GM23338 (cell line): Measurements from ENCODE around the gene SFSWAP. TPM values are rescaled to one million over a fixed set of nuclear protein-coding genes. Genes with fewer than 3 reads are reported as not detected.

ENCODE experiments used
- ATAC-seq: fragments of 200-7000 bp; cut with Tn5 transposase; 3 replicates; pipeline ENCODE4 v1.9.1; 2020
- DNase-seq: peaks from one replicate; pipeline ENCODE4 v3.0.0-alpha.2; 2015; ENCODE audit warnings: low spot score
- H2AFZ ChIP-seq: fragments of 200-600 bp; sonication (generic); 2 replicates; pipeline ENCODE4 v1.8.0; 2016; ENCODE audit warnings: antibody characterized with exemption, mild to moderate bottlenecking, moderate library complexity
- H3F3A ChIP-seq: fragments of 200-600 bp; sonication (generic); replicated peaks from 2 replicates; pipeline ENCODE4 v1.8.0; 2017; ENCODE audit warnings: antibody characterized with exemption, mixed run types, low read depth
- H3K27ac ChIP-seq: fragments of 200-600 bp; sonication (generic); 2 replicates; pipeline ENCODE4 v1.6.1; 2016; ENCODE audit warnings: low read depth
- H3K27me3 ChIP-seq: fragments of 200-600 bp; sonication (generic); 2 replicates; pipeline ENCODE4 v1.8.0; 2016; ENCODE audit warnings: mild to moderate bottlenecking, mixed run types, moderate library complexity; ENCODE audit not compliant: insufficient read depth
- H3K36me3 ChIP-seq: fragments of 200-600 bp; sonication (generic); 2 replicates; pipeline ENCODE4 v1.8.0; 2016; ENCODE audit warnings: mild to moderate bottlenecking; ENCODE audit not compliant: insufficient read depth
- H3K4me1 ChIP-seq: fragments of 200-600 bp; sonication (generic); 2 replicates; pipeline ENCODE4 v1.8.0; 2016; ENCODE audit warnings: mild to moderate bottlenecking, moderate library complexity; ENCODE audit not compliant: insufficient read depth
- H3K4me2 ChIP-seq: fragments of 200-600 bp; sonication (generic); 2 replicates; pipeline ENCODE4 v1.7.1; 2017; ENCODE audit warnings: mixed run types
- H3K4me3 ChIP-seq: fragments of 200-600 bp; sonication (generic); 2 replicates; pipeline ENCODE4 v1.6.1; 2016; ENCODE audit warnings: mixed run types
- H3K79me2 ChIP-seq: fragments of 200-600 bp; sonication (generic); replicated peaks from 2 replicates; pipeline ENCODE4 v1.8.0; 2017; ENCODE audit warnings: mild to moderate bottlenecking; ENCODE audit not compliant: insufficient read depth
- H3K9me2 ChIP-seq: fragments of 200-600 bp; sonication (generic); 2 replicates; pipeline ENCODE4 v1.8.0; 2017; ENCODE audit not compliant: insufficient read depth
- H4K20me1 ChIP-seq: fragments of 200-600 bp; sonication (generic); replicated peaks from 2 replicates; pipeline ENCODE4 v1.8.0; 2017; ENCODE audit warnings: mild to moderate bottlenecking; ENCODE audit not compliant: insufficient read depth
- H3K27ac Mint-ChIP-seq: 2 replicates; pipeline ENCODE4 v1.8.0; 2020; ENCODE audit warnings: inconsistent platforms, mild to moderate bottlenecking, moderate library complexity, mixed read lengths
- H3K27me3 Mint-ChIP-seq: 3 replicates; pipeline ENCODE4 v1.8.0; 2022; ENCODE audit warnings: low read depth, mild to moderate bottlenecking, moderate library complexity, mixed read lengths, inconsistent platforms; ENCODE audit not compliant: insufficient read depth, poor library complexity
- H3K36me3 Mint-ChIP-seq: 3 replicates; pipeline ENCODE4 v1.8.0; 2021; ENCODE audit warnings: low read depth, mild to moderate bottlenecking, inconsistent platforms, moderate library complexity, mixed read lengths
- H3K4me1 Mint-ChIP-seq: 3 replicates; pipeline ENCODE4 v1.8.0; 2020; ENCODE audit warnings: mild to moderate bottlenecking, inconsistent platforms, mixed read lengths
- H3K4me3 Mint-ChIP-seq: 3 replicates; pipeline ENCODE4 v1.8.0; 2021; ENCODE audit warnings: moderate library complexity, mild to moderate bottlenecking, inconsistent platforms, mixed read lengths
- H3K9me3 Mint-ChIP-seq: 3 replicates; pipeline ENCODE4 v1.8.0; 2020; ENCODE audit warnings: moderate library complexity, mild to moderate bottlenecking, inconsistent platforms, mixed read lengths
- EZH2 ChIP-seq: fragments of 200-600 bp; sonication (generic); IDR thresholded peaks from one replicate; pipeline ENCODE4 v1.8.0; 2017; ENCODE audit warnings: antibody characterized with exemption, mild to moderate bottlenecking, low read depth; ENCODE audit not compliant: unreplicated experiment
- EZH2phosphoT487 ChIP-seq: fragments of 200-600 bp; sonication (generic); IDR thresholded peaks from one replicate; pipeline ENCODE4 v1.8.1; 2018; ENCODE audit warnings: antibody characterized with exemption; ENCODE audit not compliant: unreplicated experiment
- JUNB ChIP-seq: IDR thresholded peaks from one replicate; pipeline ENCODE4 v1.6.1; 2016; ENCODE audit warnings: antibody characterized with exemption; ENCODE audit not compliant: unreplicated experiment
- POLR2AphosphoS5 ChIP-seq: IDR thresholded peaks from 2 replicates; pipeline ENCODE4 v1.6.1; 2016; ENCODE audit warnings: antibody characterized with exemption, low read depth
- STAT1 ChIP-seq: IDR thresholded peaks from one replicate; pipeline ENCODE4 v1.6.1; 2016; ENCODE audit warnings: antibody characterized with exemption; ENCODE audit not compliant: unreplicated experiment
- ZNF114 ChIP-seq: fragments of 250-450 bp; sonication (Bioruptor Pico); IDR thresholded peaks from 2 replicates; pipeline ENCODE4 v1.5.0; 2020; ENCODE audit warnings: mild to moderate bottlenecking, moderate library complexity
- polyA plus RNA-seq: library from polyadenylated mRNA; unstranded; fragments of >200 nt; fragmentation: Nextera tagmentation; extraction: Ambion mirVana; gene quantifications from 2 replicates; pipeline ENCODE4 v1.2.1, GENCODE V29; 2016
- total RNA-seq: library from RNA; depleted of rRNA; stranded (reverse); fragments of >200 nt; shearing (Covaris generic); gene quantifications from 2 replicates; pipeline ENCODE4 v1.2.3, GENCODE V29; 2014
- TF ChIP-seq, protein P1 (sequence below): IDR thresholded peaks from 2 replicates; pipeline ENCODE4 v1.6.1; 2016; ENCODE audit warnings: antibody characterized with exemption
- TF ChIP-seq, protein P2 (sequence below): IDR thresholded peaks from one replicate; pipeline ENCODE4 v1.6.1; 2018; ENCODE audit warnings: antibody characterized with exemption; ENCODE audit not compliant: unreplicated experiment
- TF ChIP-seq, protein P3 (sequence below): fragments of 250-450 bp; sonication (Bioruptor Pico); IDR thresholded peaks from 2 replicates; pipeline ENCODE4 v1.5.0; 2020; ENCODE audit warnings: mild to moderate bottlenecking, moderate library complexity

The SFSWAP gene
- total and polyA plus RNA-seq, 2 experiments from 2014 or later, result 41.0 to 49.8 TPM

DNA sequence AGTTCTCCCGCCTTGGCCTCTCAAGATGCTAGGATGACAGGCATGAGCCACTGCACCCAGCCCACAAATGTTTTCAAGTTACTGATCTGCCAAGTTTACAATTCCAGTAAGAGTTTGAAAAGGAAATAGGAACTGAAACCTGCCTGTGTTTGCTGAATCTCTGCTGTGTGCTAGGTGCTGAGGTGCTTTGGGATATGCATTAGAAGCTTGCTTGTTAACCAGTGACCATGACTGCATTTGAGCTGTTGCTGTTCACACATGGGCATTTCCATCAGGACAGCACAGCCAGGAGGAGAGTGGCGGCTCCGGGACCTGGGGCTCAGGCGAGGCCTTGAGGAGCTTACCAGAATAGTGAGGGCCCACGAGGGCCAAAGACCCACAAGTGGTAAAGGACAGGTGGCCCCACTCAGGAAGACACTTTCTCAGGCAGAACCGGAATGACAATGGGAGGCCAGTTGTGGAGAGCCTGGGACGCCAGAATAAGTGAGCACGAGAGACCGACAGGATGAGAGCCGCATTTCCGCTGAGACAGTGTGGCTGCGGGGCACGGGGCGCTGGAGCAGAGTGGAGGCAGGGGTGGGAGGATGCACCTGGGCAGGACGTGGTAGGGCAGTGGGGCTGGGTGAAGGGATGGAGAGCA is 62.8 kb downstream of the SFSWAP start:
- Histone ChIP-seq H4K20me1 (peaks cover 4% of the 10 kb centered on the region; the same call in 1 of the 2 replicates), H3K4me2 (peak overlapping the region; percentile 39), H3K4me1 (peaks cover 38% of the 10 kb centered on the region), H3K79me2 (peaks cover 15% of the 10 kb centered on the region), H3K36me3 (peaks cover 19% of the 10 kb centered on the region), H3K4me3 (peak overlapping the region; percentile 24), H3K27ac (peak overlapping the region; percentile 82; the same call in 1 of the 2 replicates), H3K27me3 (no peaks in the 10 kb centered on the region), H3F3A (peaks cover 8% of the 10 kb centered on the region), H3K9me2 (no peaks in the 10 kb centered on the region), H2AFZ (no peak overlapping the region)
- 0 out of 2 replicates have a peak overlapping the region, but pooled peaks have one; percentile 22 for H3K27ac Mint-ChIP-seq
- no peak for TF ChIP-seq EZH2phosphoT487
- TF ChIP-seq, protein P1, sequence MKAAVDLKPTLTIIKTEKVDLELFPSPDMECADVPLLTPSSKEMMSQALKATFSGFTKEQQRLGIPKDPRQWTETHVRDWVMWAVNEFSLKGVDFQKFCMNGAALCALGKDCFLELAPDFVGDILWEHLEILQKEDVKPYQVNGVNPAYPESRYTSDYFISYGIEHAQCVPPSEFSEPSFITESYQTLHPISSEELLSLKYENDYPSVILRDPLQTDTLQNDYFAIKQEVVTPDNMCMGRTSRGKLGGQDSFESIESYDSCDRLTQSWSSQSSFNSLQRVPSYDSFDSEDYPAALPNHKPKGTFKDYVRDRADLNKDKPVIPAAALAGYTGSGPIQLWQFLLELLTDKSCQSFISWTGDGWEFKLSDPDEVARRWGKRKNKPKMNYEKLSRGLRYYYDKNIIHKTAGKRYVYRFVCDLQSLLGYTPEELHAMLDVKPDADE, result 0 out of 2 replicates have a peak, but pooled peaks have one; percentile 30
- H3K4me3 Mint-ChIP-seq, result peak overlapping the region; percentile 27; the same call in 2 of the 3 replicates
- ATAC-seq (peak; percentile 82), DNase-seq (peak; percentile 69)
- peaks cover 3% of the 10 kb centered on the region for H3K27me3 Mint-ChIP-seq
- H3K4me1 Mint-ChIP-seq, result peaks cover 51% of the 10 kb centered on the region
- no peaks in the 10 kb centered on the region for H3K9me3 Mint-ChIP-seq
- H3K36me3 Mint-ChIP-seq, result peaks cover 54% of the 10 kb centered on the region

DNA sequence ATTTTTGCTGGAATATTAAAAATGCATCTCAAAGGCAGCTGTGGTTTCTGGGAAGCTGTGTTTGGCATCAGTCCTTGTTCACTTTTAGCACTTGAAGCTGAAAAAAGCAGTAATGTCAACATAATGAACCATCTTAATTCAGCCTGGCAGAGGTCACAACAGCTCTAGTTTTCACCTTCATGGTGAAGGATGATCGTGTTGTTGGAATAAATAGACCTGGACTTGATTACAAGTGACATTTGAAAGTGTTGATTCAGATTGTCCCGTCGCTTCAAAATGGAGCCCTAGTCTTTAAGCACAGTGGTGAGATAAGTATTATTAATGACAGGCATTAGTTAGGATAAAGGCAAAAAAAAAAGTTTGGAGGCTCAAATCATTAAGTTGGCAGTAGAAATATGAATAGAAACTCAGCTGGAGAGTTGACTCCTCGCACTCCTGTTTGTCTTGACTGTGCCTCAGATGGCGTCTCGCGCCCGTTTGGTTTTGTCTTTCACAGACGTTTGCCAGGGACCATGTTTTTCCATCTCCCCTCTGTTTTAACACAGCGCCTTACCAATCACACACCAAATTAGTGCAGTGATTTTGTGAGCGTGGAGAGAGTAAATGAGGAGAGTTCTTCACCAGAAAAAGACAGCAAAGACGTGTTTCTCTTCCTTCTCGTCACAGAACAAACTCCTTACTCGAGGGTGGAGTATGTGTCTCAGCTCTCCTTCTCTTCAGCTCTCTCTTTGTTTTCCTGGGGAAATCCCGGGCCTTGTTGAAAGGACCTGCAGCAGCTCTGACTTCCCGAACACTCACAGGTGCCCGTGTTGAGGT is 63.9 kb downstream of the SFSWAP start:
- peak overlapping the region; percentile 24; the same call in 1 of the 2 replicates for H3K4me3 ChIP-seq
- no peaks in the 10 kb centered on the region for H3K9me2 ChIP-seq
- H3K4me3 Mint-ChIP-seq, result no peak overlapping the region
- H3F3A ChIP-seq, result peaks cover 8% of the 10 kb centered on the region
- peak; percentile 57 for DNase-seq
- H3K9me3 Mint-ChIP-seq, result no peaks in the 10 kb centered on the region
- ATAC-seq, result peak; percentile 63
- H3K27ac ChIP-seq, result peak overlapping the region; percentile 84
- H3K4me2 ChIP-seq, result peak overlapping the region; percentile 39
- no peaks in the 10 kb centered on the region for H3K27me3 ChIP-seq
- H2AFZ ChIP-seq, result no peak overlapping the region
- peaks cover 38% of the 10 kb centered on the region for H3K4me1 ChIP-seq
- peaks cover 15% of the 10 kb centered on the region for H3K79me2 ChIP-seq
- H3K36me3 Mint-ChIP-seq, result peaks cover 55% of the 10 kb centered on the region
- peaks cover 21% of the 10 kb centered on the region for H3K36me3 ChIP-seq
- H4K20me1 ChIP-seq, result peaks cover 4% of the 10 kb centered on the region; the same call in 1 of the 2 replicates
- H3K4me1 Mint-ChIP-seq, result peaks cover 51% of the 10 kb centered on the region
- peaks cover 7% of the 10 kb centered on the region for H3K27me3 Mint-ChIP-seq
- peak overlapping the region; percentile 77 for H3K27ac Mint-ChIP-seq
- TF ChIP-seq JUNB, result no peak
- TF ChIP-seq, protein P2, sequence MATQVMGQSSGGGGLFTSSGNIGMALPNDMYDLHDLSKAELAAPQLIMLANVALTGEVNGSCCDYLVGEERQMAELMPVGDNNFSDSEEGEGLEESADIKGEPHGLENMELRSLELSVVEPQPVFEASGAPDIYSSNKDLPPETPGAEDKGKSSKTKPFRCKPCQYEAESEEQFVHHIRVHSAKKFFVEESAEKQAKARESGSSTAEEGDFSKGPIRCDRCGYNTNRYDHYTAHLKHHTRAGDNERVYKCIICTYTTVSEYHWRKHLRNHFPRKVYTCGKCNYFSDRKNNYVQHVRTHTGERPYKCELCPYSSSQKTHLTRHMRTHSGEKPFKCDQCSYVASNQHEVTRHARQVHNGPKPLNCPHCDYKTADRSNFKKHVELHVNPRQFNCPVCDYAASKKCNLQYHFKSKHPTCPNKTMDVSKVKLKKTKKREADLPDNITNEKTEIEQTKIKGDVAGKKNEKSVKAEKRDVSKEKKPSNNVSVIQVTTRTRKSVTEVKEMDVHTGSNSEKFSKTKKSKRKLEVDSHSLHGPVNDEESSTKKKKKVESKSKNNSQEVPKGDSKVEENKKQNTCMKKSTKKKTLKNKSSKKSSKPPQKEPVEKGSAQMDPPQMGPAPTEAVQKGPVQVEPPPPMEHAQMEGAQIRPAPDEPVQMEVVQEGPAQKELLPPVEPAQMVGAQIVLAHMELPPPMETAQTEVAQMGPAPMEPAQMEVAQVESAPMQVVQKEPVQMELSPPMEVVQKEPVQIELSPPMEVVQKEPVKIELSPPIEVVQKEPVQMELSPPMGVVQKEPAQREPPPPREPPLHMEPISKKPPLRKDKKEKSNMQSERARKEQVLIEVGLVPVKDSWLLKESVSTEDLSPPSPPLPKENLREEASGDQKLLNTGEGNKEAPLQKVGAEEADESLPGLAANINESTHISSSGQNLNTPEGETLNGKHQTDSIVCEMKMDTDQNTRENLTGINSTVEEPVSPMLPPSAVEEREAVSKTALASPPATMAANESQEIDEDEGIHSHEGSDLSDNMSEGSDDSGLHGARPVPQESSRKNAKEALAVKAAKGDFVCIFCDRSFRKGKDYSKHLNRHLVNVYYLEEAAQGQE, result no peak
- no peak for TF ChIP-seq POLR2AphosphoS5
- no peak for TF ChIP-seq ZNF114 (CRISPR knock-in tag)
- no peak for TF ChIP-seq STAT1
- no peak for TF ChIP-seq EZH2
- TF ChIP-seq, protein P3, sequence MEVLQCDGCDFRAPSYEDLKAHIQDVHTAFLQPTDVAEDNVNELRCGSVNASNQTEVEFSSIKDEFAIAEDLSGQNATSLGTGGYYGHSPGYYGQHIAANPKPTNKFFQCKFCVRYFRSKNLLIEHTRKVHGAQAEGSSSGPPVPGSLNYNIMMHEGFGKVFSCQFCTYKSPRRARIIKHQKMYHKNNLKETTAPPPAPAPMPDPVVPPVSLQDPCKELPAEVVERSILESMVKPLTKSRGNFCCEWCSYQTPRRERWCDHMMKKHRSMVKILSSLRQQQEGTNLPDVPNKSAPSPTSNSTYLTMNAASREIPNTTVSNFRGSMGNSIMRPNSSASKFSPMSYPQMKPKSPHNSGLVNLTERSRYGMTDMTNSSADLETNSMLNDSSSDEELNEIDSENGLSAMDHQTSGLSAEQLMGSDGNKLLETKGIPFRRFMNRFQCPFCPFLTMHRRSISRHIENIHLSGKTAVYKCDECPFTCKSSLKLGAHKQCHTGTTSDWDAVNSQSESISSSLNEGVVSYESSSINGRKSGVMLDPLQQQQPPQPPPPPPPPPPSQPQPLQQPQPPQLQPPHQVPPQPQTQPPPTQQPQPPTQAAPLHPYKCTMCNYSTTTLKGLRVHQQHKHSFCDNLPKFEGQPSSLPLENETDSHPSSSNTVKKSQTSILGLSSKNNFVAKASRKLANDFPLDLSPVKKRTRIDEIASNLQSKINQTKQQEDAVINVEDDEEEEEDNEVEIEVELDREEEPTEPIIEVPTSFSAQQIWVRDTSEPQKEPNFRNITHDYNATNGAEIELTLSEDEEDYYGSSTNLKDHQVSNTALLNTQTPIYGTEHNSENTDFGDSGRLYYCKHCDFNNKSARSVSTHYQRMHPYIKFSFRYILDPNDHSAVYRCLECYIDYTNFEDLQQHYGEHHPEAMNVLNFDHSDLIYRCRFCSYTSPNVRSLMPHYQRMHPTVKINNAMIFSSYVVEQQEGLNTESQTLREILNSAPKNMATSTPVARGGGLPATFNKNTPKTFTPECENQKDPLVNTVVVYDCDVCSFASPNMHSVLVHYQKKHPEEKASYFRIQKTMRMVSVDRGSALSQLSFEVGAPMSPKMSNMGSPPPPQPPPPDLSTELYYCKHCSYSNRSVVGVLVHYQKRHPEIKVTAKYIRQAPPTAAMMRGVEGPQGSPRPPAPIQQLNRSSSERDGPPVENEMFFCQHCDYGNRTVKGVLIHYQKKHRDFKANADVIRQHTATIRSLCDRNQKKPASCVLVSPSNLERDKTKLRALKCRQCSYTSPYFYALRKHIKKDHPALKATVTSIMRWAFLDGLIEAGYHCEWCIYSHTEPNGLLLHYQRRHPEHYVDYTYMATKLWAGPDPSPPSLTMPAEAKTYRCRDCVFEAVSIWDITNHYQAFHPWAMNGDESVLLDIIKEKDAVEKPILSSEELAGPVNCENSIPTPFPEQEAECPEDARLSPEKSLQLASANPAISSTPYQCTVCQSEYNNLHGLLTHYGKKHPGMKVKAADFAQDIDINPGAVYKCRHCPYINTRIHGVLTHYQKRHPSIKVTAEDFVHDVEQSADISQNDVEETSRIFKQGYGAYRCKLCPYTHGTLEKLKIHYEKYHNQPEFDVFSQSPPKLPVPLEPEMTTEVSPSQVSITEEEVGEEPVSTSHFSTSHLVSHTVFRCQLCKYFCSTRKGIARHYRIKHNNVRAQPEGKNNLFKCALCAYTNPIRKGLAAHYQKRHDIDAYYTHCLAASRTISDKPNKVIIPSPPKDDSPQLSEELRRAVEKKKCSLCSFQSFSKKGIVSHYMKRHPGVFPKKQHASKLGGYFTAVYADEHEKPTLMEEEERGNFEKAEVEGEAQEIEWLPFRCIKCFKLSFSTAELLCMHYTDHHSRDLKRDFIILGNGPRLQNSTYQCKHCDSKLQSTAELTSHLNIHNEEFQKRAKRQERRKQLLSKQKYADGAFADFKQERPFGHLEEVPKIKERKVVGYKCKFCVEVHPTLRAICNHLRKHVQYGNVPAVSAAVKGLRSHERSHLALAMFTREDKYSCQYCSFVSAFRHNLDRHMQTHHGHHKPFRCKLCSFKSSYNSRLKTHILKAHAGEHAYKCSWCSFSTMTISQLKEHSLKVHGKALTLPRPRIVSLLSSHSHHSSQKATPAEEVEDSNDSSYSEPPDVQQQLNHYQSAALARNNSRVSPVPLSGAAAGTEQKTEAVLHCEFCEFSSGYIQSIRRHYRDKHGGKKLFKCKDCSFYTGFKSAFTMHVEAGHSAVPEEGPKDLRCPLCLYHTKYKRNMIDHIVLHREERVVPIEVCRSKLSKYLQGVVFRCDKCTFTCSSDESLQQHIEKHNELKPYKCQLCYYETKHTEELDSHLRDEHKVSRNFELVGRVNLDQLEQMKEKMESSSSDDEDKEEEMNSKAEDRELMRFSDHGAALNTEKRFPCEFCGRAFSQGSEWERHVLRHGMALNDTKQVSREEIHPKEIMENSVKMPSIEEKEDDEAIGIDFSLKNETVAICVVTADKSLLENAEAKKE (CRISPR knock-in tag), result no peak
